ENCODE data around the gene AZIN2. TPM values are rescaled to one million over a fixed set of nuclear protein-coding genes. Genes with fewer than 3 reads are reported as not detected.

Gene AZIN2
- total RNA-seq, 2 experiments from 2014 or later: 0.27 to 0.63 TPM

- ChIA-PET CTCF (ENCODE audit: unreplicated experiment) (no interaction called here), POLR2A (interaction anchor here (1.5 kb wide), 1 partner anchor 16 kb away, joined by 4 read pairs; no protein-coding TSS in a partner anchor)
- no peaks in the 10 kb centered on the region for H3K36me3 ChIP-seq (ENCODE audit: insufficient read depth, low read length)
- no peak for DNase-seq (ENCODE audit: low spot score)
- BruUV-seq (replicated peaks): no TSS peak
- H3K27ac ChIP-seq (ENCODE audit: low read depth, low read length, poor library complexity, severe bottlenecking): no peak overlapping the region
- H3K9me3 ChIP-seq (ENCODE audit: low read length): no peaks in the 10 kb centered on the region
- no peaks in the 10 kb centered on the region for H4K20me1 ChIP-seq (ENCODE audit: insufficient read depth, low read length)
- TF ChIP-seq EZH2phosphoT487 (IDR thresholded peaks at IDR 0.05; ENCODE audit: borderline replicate concordance, low read depth, low read length): no peak
- no peak for TF ChIP-seq CTCF (conservative IDR thresholded peaks at IDR 0.05; ENCODE audit: low read length)
- H3K9me2 ChIP-seq (ENCODE audit: insufficient read depth, low read length): no peaks in the 10 kb centered on the region
- no peak overlapping the region for H2AFZ ChIP-seq (ENCODE audit: low read length)
- no peak overlapping the region for H3K4me2 ChIP-seq (ENCODE audit: low read length)
- H3K4me1 ChIP-seq (ENCODE audit: insufficient read depth, low read length, poor library complexity, severe bottlenecking): no peaks in the 10 kb centered on the region
- no peaks in the 10 kb centered on the region for H3K79me2 ChIP-seq (ENCODE audit: insufficient read depth, low read depth, low read length)
- intact Hi-C loops (cut with micrococcal nuclease; ENCODE audit: unreplicated experiment): no loop called here
- H3K4me3 ChIP-seq (ENCODE audit: low read depth, low read length, poor library complexity, severe bottlenecking): no peak overlapping the region
Observed at GRCh38 chr1:33143698-33144097, 62.7 kb downstream of the AZIN2 start.

- Histone ChIP-seq H3K79me2 (ENCODE audit: insufficient read depth, low read depth, low read length) (no peaks in the 10 kb centered on the region), H3K9me2 (ENCODE audit: insufficient read depth, low read length) (no peaks in the 10 kb centered on the region), H3K4me2 (ENCODE audit: low read length) (no peak overlapping the region), H3K9me3 (ENCODE audit: low read length) (no peaks in the 10 kb centered on the region), H3K27ac (ENCODE audit: low read depth, low read length, poor library complexity, severe bottlenecking) (no peak overlapping the region), H3K36me3 (ENCODE audit: insufficient read depth, low read length) (no peaks in the 10 kb centered on the region), H3K4me1 (ENCODE audit: insufficient read depth, low read length, poor library complexity, severe bottlenecking) (no peaks in the 10 kb centered on the region), H4K20me1 (ENCODE audit: insufficient read depth, low read length) (no peaks in the 10 kb centered on the region), H2AFZ (ENCODE audit: low read length) (no peak overlapping the region), H3K4me3 (ENCODE audit: low read depth, low read length, poor library complexity, severe bottlenecking) (no peak overlapping the region)
- BruUV-seq (replicated peaks): no TSS peak
- ChIA-PET CTCF (ENCODE audit: unreplicated experiment) (no interaction called here), POLR2A (no interaction called here)
- TF ChIP-seq EZH2phosphoT487 (IDR thresholded peaks at IDR 0.05; ENCODE audit: borderline replicate concordance, low read depth, low read length) (no peak), CTCF (conservative IDR thresholded peaks at IDR 0.05; ENCODE audit: low read length) (no peak)
- no peak for DNase-seq (ENCODE audit: low spot score)
- intact Hi-C loops (cut with micrococcal nuclease; ENCODE audit: unreplicated experiment): no loop called here
Observed at GRCh38 chr1:33146003-33146402, 65.0 kb downstream of the AZIN2 start.

GRCh38 chr1:33147275-33147996 is 66.5 kb downstream of the AZIN2 start:
- POLR2A ChIA-PET: no interaction called here

More at GRCh38 chr1:33147275-33147996, 66.5 kb downstream of the AZIN2 start:
- no peak overlapping the region for H3K4me2 ChIP-seq (ENCODE audit: low read length)
- no TSS peak for BruUV-seq (replicated peaks)
- no peak overlapping the region for H3K27ac ChIP-seq (ENCODE audit: low read depth, low read length, poor library complexity, severe bottlenecking)
- intact Hi-C loops (cut with micrococcal nuclease; ENCODE audit: unreplicated experiment): no loop called here
- no peak overlapping the region for H2AFZ ChIP-seq (ENCODE audit: low read length)
- no peaks in the 10 kb centered on the region for H3K79me2 ChIP-seq (ENCODE audit: insufficient read depth, low read depth, low read length)
- H3K36me3 ChIP-seq (ENCODE audit: insufficient read depth, low read length): no peaks in the 10 kb centered on the region
- H3K4me1 ChIP-seq (ENCODE audit: insufficient read depth, low read length, poor library complexity, severe bottlenecking): peaks cover under 1% of the 10 kb centered on the region
- DNase-seq (ENCODE audit: low spot score): no peak
- TF ChIP-seq CTCF (conservative IDR thresholded peaks at IDR 0.05; ENCODE audit: low read length) (no peak), EZH2phosphoT487 (IDR thresholded peaks at IDR 0.05; ENCODE audit: borderline replicate concordance, low read depth, low read length) (no peak)
- CTCF ChIA-PET (ENCODE audit: unreplicated experiment): no interaction called here
- no peaks in the 10 kb centered on the region for H4K20me1 ChIP-seq (ENCODE audit: insufficient read depth, low read length)
- no peaks in the 10 kb centered on the region for H3K9me3 ChIP-seq (ENCODE audit: low read length)
- no peaks in the 10 kb centered on the region for H3K9me2 ChIP-seq (ENCODE audit: insufficient read depth, low read length)
- H3K4me3 ChIP-seq (ENCODE audit: low read depth, low read length, poor library complexity, severe bottlenecking): no peak overlapping the region
